Mucosa of rectum (tissue), 2 donors: Measurements from ENCODE around the gene CTRB2.

ENCODE experiments used
- H3K27ac ChIP-seq, 2 donors: one replicate each; pipeline ENCODE4 v1.7.0; 2013; ENCODE audit warnings: inconsistent platforms in 2 of 2, low read depth in 2 of 2, low read length in 2 of 2
- H3K27me3 ChIP-seq, 2 donors: one replicate each; pipeline ENCODE4 v1.7.0; 2013; ENCODE audit warnings: low read length in 2 of 2; ENCODE audit not compliant: control insufficient read depth in 2 of 2, insufficient read depth in 2 of 2
- H3K36me3 ChIP-seq, 2 donors: one replicate each; pipeline ENCODE4 v1.7.0; 2013; ENCODE audit warnings: low read length in 2 of 2; ENCODE audit not compliant: control insufficient read depth in 2 of 2, insufficient read depth in 2 of 2
- H3K4me1 ChIP-seq, 2 donors: one replicate each; pipeline ENCODE4 v1.7.0; 2013; ENCODE audit warnings: low read length in 2 of 2, mild to moderate bottlenecking in 1 of 2; ENCODE audit not compliant: control insufficient read depth in 2 of 2, insufficient read depth in 2 of 2
- H3K4me3 ChIP-seq, 2 donors: one replicate each; pipeline ENCODE4 v1.7.0; 2013; ENCODE audit warnings: low read length in 2 of 2
- H3K9ac ChIP-seq, 2 donors: one replicate each; pipeline ENCODE4 v1.7.0; 2013; ENCODE audit warnings: low read length in 2 of 2, low read depth in 1 of 2, mild to moderate bottlenecking in 1 of 2
- H3K9me3 ChIP-seq, 2 donors: one replicate each; pipeline ENCODE4 v1.7.0; 2013; ENCODE audit warnings: low read length in 2 of 2; ENCODE audit not compliant: control insufficient read depth in 2 of 2
- donor health status: healthy.
- donor health status: Normal muscosa, but diverticular disease.

Gene CTRB2

DNA sequence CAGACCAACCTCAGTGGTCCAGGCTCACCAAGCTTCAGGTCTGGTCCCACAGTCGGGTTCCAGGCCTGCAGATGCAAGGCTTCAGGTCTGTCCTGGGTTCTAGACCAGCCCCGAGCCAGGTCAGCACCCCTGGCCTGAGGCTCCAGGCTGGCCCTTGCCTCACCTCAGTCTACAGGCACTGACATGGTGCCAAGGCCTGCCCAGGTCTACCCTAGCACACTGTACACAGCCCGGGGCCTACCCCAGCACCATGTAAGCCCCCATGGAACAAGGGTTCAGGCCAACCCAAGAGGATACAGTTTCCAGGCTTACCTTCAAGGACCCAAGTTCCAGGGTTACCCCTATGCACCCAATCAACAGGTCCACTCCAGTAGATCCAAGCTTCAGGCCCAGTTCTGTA lies 31.9 kb downstream of the CTRB2 start:
- Histone ChIP-seq H3K36me3 (peaks cover 7 to 10% of the 10 kb centered on the region in 2 donors), H3K4me3 (no peak overlapping the region), H3K9me3 (peaks cover 22 to 25% of the 10 kb centered on the region in 2 donors), H3K9ac (no peak overlapping the region), H3K4me1 (no peaks in the 10 kb centered on the region), H3K27ac (no peak overlapping the region), H3K27me3 (no peaks in the 10 kb centered on the region)

GRCh38 chr16:75172578-75172977 lies 34.4 kb downstream of the CTRB2 start:
- no peaks in the 10 kb centered on the region for H3K4me1 ChIP-seq
- H3K27ac ChIP-seq = no peak overlapping the region
- H3K4me3 ChIP-seq = no peak overlapping the region
- H3K9me3 ChIP-seq = peaks cover 36 to 43% of the 10 kb centered on the region in 2 donors
- no peak overlapping the region for H3K9ac ChIP-seq
- H3K36me3 ChIP-seq = peaks cover 28 to 32% of the 10 kb centered on the region in 2 donors
- no peaks in the 10 kb centered on the region for H3K27me3 ChIP-seq

DNA sequence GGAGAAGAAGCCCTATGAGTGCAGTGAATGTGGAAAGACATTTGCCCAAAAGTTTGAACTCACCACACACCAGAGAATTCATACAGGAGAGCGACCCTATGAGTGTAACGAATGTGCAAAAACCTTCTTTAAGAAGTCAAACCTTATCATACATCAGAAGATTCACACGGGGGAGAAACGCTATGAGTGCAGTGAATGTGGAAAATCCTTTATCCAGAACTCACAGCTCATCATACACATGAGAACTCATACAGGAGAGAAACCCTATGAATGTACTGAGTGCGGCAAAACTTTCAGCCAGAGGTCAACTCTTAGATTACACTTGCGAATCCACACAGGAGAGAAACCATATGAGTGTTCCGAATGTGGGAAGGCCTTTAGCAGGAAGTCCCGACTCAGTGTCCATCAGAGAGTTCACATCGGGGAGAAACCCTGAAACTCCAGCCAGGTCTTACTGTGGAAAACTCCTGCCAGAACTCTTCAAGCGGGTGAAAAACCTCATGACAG lies 37.0 kb downstream of the CTRB2 start:
- Histone ChIP-seq H3K36me3 (peaks cover 39 to 42% of the 10 kb centered on the region in 2 donors), H3K9ac (no peak overlapping the region), H3K27me3 (no peaks in the 10 kb centered on the region), H3K27ac (no peak overlapping the region), H3K4me1 (no peaks in the 10 kb centered on the region), H3K4me3 (no peak overlapping the region), H3K9me3 (peaks cover 36 to 40% of the 10 kb centered on the region in 2 donors)

DNA sequence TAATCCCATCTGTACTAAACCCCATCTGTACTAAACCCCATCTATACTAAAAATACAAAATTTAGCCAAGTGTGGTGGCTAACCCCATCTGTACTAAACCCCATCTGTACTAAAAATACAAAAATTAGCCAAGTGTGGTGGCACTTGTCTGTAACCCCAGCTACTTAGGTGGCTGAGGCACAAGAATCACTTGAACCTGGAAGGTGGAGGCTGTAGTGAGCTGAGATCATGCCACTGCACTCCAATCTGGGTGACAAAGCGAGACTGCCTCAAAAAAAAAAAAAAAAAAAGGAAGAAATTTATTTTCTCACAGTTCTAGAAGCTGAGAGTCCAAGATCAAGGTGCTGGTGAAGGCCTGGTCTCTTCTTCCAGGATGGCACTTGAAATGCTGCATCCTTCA lies 46.6 kb downstream of the CTRB2 start:
- no peaks in the 10 kb centered on the region for H3K36me3 ChIP-seq

More for the DNA sequence above, 46.6 kb downstream of the CTRB2 start:
- no peak overlapping the region for H3K9ac ChIP-seq
- no peaks in the 10 kb centered on the region for H3K27me3 ChIP-seq
- H3K27ac ChIP-seq = no peak overlapping the region
- H3K4me3 ChIP-seq = no peak overlapping the region
- H3K9me3 ChIP-seq = no peaks in the 10 kb centered on the region
- no peaks in the 10 kb centered on the region for H3K4me1 ChIP-seq
